AG04449 (cell line): ENCODE measurements around the gene NPLOC4.
"Not testable (repeated sequence)": the region's sequence is repeated elsewhere in the genome, so short reads cannot be mapped to it uniquely, and the experiment has no call there.

Experiments
- CTCF ChIA-PET: fragments of 350-600 bp; formaldehyde crosslinking; extraction: SDS; loops from one replicate; lab custom pipeline; 2021; ENCODE audit warnings: antibody characterized with exemption; lab: Yijun Ruan, JAX
- POLR2A ChIA-PET: fragments of 400-600, 350-600 bp; formaldehyde crosslinking; extraction: SDS; loops from one replicate; lab custom pipeline; 2020; ENCODE audit warnings: antibody characterized with exemption, inconsistent platforms; lab: Yijun Ruan, JAX
- DNase-seq: peaks from one replicate; pipeline ENCODE4 v3.0.0-alpha.2; 2010; ENCODE audit warnings: low read depth, low spot score
- H3K4me3 ChIP-seq: 2 replicates; pipeline ENCODE4 v1.5.1; 2011; ENCODE audit warnings: low read depth, mild to moderate bottlenecking, control low read depth, low read length
- TF ChIP-seq, protein P1 (sequence below): IDR thresholded peaks from one replicate; pipeline ENCODE4 v1.5.1; 2011; ENCODE audit warnings: mild to moderate bottlenecking, moderate library complexity, low read length, control low read depth, inconsistent platforms; ENCODE audit not compliant: insufficient read depth; ENCODE audit errors: missing control alignments

Gene NPLOC4

DNA sequence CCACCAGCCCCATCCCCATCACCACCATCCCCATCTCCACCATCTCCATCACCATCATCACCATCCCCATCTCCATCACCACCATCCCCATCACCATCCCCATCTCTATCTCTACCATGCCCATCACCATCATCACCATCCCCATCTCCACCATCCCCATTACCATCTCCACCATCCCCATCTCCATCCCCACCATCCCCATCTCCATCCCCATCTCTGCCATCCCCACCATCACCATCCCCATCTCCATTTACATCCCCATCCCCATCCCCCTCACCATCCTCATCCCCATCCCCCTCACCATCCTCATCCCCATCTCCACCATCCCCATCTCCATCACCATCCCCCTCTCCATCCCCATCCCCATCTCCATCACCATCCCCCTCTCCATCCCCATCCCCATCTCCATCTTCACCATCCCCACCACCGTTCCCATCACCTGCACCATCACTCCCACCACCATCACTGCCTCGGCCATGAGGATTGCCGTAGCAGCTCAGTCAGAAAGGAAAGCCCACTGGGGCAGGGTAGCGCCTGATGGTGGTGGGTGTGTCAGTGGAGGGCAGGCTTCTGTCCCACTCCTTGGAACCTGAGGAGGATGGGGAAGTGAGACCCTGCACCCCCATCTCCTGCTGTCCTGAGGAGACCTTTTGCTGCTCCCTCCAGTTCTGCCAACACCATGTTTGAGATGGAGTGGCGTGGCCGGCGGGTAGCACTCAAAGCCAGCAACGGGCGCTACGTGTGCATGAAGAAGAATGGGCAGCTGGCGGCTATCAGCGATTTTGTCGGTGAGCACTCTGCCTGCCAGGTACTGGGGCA lies 101.2 kb downstream of the NPLOC4 start:
- TF ChIP-seq, protein P1, sequence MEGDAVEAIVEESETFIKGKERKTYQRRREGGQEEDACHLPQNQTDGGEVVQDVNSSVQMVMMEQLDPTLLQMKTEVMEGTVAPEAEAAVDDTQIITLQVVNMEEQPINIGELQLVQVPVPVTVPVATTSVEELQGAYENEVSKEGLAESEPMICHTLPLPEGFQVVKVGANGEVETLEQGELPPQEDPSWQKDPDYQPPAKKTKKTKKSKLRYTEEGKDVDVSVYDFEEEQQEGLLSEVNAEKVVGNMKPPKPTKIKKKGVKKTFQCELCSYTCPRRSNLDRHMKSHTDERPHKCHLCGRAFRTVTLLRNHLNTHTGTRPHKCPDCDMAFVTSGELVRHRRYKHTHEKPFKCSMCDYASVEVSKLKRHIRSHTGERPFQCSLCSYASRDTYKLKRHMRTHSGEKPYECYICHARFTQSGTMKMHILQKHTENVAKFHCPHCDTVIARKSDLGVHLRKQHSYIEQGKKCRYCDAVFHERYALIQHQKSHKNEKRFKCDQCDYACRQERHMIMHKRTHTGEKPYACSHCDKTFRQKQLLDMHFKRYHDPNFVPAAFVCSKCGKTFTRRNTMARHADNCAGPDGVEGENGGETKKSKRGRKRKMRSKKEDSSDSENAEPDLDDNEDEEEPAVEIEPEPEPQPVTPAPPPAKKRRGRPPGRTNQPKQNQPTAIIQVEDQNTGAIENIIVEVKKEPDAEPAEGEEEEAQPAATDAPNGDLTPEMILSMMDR: no peak
- no peak overlapping the region for H3K4me3 ChIP-seq
- ChIA-PET CTCF (interaction anchor here (0.7 kb wide), 1 partner anchor 17 kb away, joined by 3 read pairs; no protein-coding TSS in a partner anchor), POLR2A (no interaction called here)
- no peak for DNase-seq

DNA sequence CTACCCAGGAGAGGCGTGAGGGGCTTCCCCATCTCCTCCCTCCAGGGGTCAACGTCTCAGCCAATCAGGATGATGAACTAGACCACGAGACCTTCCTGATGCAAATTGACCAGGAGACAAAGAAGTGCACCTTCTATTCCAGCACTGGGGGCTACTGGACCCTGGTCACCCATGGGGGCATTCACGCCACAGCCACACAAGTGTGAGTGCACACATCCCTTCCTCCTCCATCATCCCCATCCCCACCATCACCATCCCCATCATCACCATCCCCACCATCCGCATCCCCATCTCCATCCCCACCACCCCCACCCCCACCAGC lies 101.9 kb downstream of the NPLOC4 start:
- DNase-seq: no peak
- no peak overlapping the region for H3K4me3 ChIP-seq
- CTCF ChIA-PET: interaction anchor here (0.8 kb wide), 1 partner anchor 282 kb away, joined by 3 read pairs; no protein-coding TSS in a partner anchor
- TF ChIP-seq, protein P1: no peak
- POLR2A ChIA-PET: interaction anchor here (1.6 kb wide), 1 partner anchor 16 kb away, joined by 5 read pairs; no protein-coding TSS in a partner anchor

DNA sequence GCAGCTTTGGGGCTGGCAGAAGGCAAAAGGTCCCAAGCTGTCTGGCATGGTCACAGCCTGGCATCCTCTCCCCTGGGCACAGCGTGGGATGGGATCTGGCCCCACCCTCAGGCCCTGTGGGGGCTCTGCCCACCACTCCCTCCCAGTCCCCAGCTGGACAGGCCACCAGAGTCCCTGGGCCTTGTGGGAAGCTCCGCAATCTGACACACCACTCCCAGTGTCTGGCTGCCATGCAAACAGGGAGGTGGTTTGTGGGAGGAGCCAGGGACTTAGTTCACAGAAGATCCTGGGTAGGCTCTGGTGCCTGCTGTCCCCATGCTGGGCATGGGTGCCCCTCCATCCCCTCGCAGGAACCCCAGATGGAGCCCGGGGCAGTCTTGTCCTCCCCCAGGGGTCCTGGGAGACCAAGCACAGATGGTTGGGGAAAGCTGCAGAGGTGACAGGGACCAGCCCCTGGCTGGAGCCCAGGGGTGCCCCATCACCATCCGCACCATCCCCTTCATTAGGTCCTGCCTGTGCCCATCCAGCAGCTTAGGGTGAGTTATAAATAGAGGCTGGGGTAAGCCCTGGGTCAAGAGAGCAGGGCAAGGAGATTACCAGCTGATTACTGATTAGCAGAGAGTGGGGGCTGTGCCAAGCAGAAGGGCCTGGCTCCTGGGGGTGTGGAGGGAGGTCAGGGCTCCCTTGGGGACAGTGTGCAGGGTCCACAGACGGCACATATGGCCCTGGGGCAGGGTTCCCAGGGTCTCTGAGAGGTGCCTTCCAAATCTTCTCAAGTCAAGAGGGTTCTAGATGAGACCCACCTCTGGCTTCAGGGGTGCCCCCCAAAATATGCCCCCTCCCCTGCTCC lies 102.5 kb downstream of the NPLOC4 start:
- no peak overlapping the region for H3K4me3 ChIP-seq
- CTCF ChIA-PET: interaction anchor here (0.8 to 2.0 kb wide), 3 partner anchors 11 to 281 kb away, joined by 3 to 6 read pairs (median 3); no protein-coding TSS in a partner anchor
- TF ChIP-seq, protein P1: no peak
- POLR2A ChIA-PET: interaction anchor here (1.6 kb wide), 1 partner anchor 16 kb away, joined by 5 read pairs; no protein-coding TSS in a partner anchor
- DNase-seq: no peak

DNA sequence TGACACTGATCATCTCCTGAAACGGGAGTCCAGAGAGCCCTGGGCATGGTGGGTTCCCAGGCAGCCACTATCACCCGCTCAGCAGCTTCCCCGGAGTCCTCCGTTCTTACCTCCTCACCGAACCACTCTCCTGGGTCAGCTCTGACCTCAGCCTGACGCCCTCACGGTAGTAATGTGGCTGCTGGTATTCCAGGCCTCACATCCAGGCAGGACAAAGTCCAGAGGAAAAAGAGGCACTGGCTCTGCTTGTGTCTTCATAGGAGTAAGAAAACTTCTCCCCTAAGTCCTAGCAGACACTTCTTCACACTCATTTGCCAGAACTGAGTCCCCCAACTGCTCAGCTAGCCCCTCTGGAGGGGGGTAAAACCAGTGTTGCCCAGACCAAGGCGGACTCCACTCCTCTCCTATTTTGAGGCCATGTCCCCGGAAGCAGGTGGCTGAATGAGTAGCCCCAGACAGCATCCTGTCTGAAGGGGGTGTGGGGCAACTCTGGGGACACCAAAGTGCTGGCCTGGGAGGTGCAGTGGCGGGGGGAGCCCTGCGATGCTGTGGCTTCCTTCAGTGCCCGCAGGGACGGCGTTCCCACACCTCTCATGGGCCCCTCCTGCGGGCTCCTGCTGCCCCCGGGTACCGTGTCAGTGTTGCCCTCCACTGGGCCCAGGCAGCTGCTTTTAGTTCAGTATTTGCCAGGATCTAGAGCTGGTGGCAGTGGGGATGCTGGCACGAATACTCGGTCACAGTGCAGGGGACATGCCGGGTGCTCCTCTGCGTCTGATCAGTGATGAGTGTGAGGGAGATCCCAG lies 103.4 kb downstream of the NPLOC4 start:
- CTCF ChIA-PET: interaction anchor here (1.1 to 2.0 kb wide), 2 partner anchors 10 to 68 kb away, joined by 3 to 6 read pairs; no protein-coding TSS in a partner anchor
- POLR2A ChIA-PET: interaction anchor here (1.6 kb wide), 1 partner anchor 15 kb away, joined by 5 read pairs; no protein-coding TSS in a partner anchor
- TF ChIP-seq, protein P1: no peak
- no peak overlapping the region for H3K4me3 ChIP-seq
- no peak for DNase-seq

DNA sequence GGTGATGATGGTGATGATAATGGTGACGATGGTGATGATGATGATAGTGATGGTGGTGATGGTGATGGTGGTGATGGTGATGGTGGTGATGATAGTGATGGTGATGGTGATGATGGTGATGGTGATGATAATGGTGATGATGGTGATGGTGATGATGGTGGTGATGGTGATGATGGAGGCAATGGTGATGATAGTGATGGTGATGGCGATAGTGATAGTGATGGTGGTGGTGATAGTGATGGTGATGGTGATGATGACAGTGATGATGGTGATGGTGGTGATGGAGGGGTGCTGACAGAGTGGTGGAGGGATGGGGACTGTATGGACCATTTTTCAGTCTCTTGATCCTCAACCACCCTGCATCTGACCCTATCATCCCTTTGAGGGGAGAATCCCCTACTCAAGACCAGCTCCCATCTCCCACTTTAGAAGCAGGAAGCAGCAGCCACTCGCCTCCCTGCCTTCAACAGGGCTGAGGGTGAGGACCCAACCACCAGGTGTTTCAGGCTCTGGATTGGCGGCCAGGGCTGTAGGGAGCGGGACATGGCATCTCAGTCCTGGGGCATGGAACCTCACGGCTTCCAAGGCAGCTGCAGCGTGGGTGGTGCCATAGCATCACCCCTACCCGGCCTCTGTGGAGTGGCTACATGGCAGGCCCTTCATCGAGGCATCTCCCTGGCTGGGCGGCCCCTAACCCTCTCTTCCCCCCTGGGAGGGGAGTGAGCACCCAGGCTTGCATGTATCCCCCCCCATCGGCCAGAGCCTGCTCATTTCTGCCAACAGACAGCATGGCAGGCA lies 104.2 kb downstream of the NPLOC4 start:
- ChIA-PET POLR2A (no interaction called here), CTCF (interaction anchor here (1.1 to 2.0 kb wide), 2 partner anchors 9 to 68 kb away, joined by 3 to 6 read pairs; no protein-coding TSS in a partner anchor)
- no peak overlapping the region for H3K4me3 ChIP-seq
- TF ChIP-seq, protein P1: no peak
- no peak for DNase-seq

DNA sequence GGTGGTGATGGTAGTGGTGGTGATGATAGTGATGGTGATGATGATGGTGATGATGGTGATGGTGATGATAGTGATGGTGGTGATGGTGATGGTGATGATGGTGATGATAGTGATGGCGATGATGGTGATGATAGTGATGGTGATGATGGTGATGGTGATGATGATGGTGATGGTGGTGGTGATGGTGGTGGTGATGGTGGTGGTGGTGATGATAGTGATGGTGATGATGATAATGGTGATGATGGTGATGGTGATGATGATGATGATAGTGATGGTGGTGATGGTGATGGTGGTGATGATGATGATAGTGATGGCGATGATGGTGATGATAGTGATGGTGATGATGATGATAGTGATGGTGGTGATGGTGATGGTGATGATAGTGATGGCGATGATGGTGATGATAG lies 104.9 kb downstream of the NPLOC4 start:
- POLR2A ChIA-PET, H3K4me3 ChIP-seq, DNase-seq: not testable (repeated sequence)
- CTCF ChIA-PET: interaction anchor here (2.0 kb wide), 1 partner anchor 9 kb away, joined by 6 read pairs; no protein-coding TSS in a partner anchor

DNA sequence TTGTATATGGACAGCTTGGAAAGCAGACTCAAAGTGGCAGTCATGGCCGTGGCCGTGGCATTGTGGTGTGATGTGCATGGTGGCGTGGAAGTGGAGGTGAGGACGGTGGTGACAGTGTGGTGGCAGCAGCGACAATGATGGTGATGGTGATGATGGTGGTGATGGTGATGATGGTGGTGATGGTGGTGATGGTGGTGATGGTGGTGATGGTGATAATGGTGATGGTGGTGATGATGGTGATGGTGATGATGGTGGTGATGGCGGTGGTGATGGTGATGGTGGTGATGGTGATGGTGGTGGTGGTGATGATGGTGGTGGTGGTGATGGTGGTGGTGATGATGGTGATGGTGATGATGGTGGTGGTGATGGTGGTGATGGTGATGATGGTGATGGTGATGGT lies 105.9 kb downstream of the NPLOC4 start:
- DNase-seq, POLR2A ChIA-PET, H3K4me3 ChIP-seq: not testable (repeated sequence)
- CTCF ChIA-PET: interaction anchor here (1.6 kb wide), 1 partner anchor 11 kb away, joined by 5 read pairs; no protein-coding TSS in a partner anchor
